Testis (tissue), 3 donors: Measurements from ENCODE around the gene SF3B1. TPM values are rescaled to one million over a fixed set of nuclear protein-coding genes. Genes with fewer than 3 reads are reported as not detected.
"Not testable (repeated sequence)": the region's sequence is repeated elsewhere in the genome, so short reads cannot be mapped to it uniquely, and the experiment has no call there.

Source experiments
- DNase-seq: peaks from one replicate; pipeline ENCODE4 v3.0.0-alpha.2; 2019
- H3K27ac ChIP-seq, 2 donors: fragments of 200-600 bp; sonication (generic); one replicate each; pipeline ENCODE4 v1.5.1; 2019
- H3K27me3 ChIP-seq: fragments of 200-600 bp; sonication (generic); one replicate; pipeline ENCODE4 v1.5.1; 2019
- H3K36me3 ChIP-seq: fragments of 200-600 bp; sonication (generic); one replicate; pipeline ENCODE4 v1.5.1; 2017; ENCODE audit warnings: low read depth; ENCODE audit errors: missing control alignments
- H3K4me1 ChIP-seq: fragments of 200-600 bp; sonication (generic); one replicate; pipeline ENCODE4 v1.5.1; 2019
- H3K4me3 ChIP-seq, 2 donors: fragments of 200-600 bp; sonication (generic); one replicate each; pipeline ENCODE4 v1.5.1; 2017 to 2019
- H3K9me3 ChIP-seq: fragments of 200-600 bp; sonication (generic); one replicate; pipeline ENCODE4 v1.5.1; 2017
- POLR2A ChIP-seq: fragments of 450-650 bp; IDR thresholded peaks from one replicate; pipeline ENCODE4 v1.6.1; 2017; ENCODE audit warnings: antibody characterized with exemption, mild to moderate bottlenecking, moderate library complexity
- WGBS, 2 donors: methylation state at CpG; one replicate each; pipeline ENCODE4 v1.1.5; 2018; 5-methylcytosine and 5-hydroxymethylcytosine counted together
- intact Hi-C: fragments of 100-400 bp; cut with DNase I; formaldehyde crosslinking; loops from one replicate; pipeline ENCODE4 v1.15.1; 2023; ENCODE audit warnings: low total_unique reads
- polyA plus RNA-seq: library from polyadenylated mRNA; stranded (reverse); fragments of 350-450 nt; fragmentation: Illumina TruSeq; extraction: RNeasy Lipid Tissue Mini Kit (QIAGEN cat#74804); gene quantifications from one replicate; pipeline ENCODE4 v1.2.3, GENCODE V29; 2014; ENCODE audit warnings: low read depth, low replicate concordance; ENCODE audit not compliant: insufficient read depth
- total RNA-seq, 2 donors: library from RNA; depleted of rRNA; stranded (reverse); fragments of >200 nt; gene quantifications; one replicate each; pipeline ENCODE4 v1.2.3, GENCODE V29; 2016
- TF ChIP-seq, protein P1 (sequence below), 3 experiments: fragments of 450-650 bp in 2 of 3; fragments of 200-600 bp in 1 of 3; sonication (generic) in 1 of 3; IDR thresholded peaks; one replicate each; pipeline ENCODE4 v1.5.1; 2016 to 2019; ENCODE audit warnings: antibody characterized with exemption in 3 of 3, mild to moderate bottlenecking in 2 of 3, moderate library complexity in 1 of 3

The SF3B1 gene
- total and polyA plus RNA-seq, 3 donors from 2014 or later, result 178 to 293 (median 288) TPM

GRCh38 chr2:197378494-197379307 is 56.1 kb downstream of the SF3B1 start:
- Histone ChIP-seq H3K4me3 (no peak overlapping the region), H3K4me1 (no peaks in the 10 kb centered on the region), H3K27me3 (no peaks in the 10 kb centered on the region), H3K27ac (no peak overlapping the region), H3K36me3 (no peaks in the 10 kb centered on the region), H3K9me3 (no peaks in the 10 kb centered on the region)
- intact Hi-C loops, result no loop called here
- WGBS, 2 donors, result 46 to 49% methylated on average over 17 of the region's 17 CpGs
- DNase-seq, result peak; percentile 44
- TF ChIP-seq, protein P1, sequence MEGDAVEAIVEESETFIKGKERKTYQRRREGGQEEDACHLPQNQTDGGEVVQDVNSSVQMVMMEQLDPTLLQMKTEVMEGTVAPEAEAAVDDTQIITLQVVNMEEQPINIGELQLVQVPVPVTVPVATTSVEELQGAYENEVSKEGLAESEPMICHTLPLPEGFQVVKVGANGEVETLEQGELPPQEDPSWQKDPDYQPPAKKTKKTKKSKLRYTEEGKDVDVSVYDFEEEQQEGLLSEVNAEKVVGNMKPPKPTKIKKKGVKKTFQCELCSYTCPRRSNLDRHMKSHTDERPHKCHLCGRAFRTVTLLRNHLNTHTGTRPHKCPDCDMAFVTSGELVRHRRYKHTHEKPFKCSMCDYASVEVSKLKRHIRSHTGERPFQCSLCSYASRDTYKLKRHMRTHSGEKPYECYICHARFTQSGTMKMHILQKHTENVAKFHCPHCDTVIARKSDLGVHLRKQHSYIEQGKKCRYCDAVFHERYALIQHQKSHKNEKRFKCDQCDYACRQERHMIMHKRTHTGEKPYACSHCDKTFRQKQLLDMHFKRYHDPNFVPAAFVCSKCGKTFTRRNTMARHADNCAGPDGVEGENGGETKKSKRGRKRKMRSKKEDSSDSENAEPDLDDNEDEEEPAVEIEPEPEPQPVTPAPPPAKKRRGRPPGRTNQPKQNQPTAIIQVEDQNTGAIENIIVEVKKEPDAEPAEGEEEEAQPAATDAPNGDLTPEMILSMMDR (IDR thresholded peaks at IDR 0.05), result peak; percentile 37 to 77 (median 53)
- no peak for TF ChIP-seq POLR2A

- no peak for TF ChIP-seq POLR2A
- TF ChIP-seq, protein P1 (IDR thresholded peaks at IDR 0.05), result no peak
- H3K9me3 ChIP-seq, result no peaks in the 10 kb centered on the region
- intact Hi-C loops, result no loop called here
These were observed 56.7 kb downstream of the SF3B1 start for GRCh38 chr2:197378086-197378485.

DNA sequence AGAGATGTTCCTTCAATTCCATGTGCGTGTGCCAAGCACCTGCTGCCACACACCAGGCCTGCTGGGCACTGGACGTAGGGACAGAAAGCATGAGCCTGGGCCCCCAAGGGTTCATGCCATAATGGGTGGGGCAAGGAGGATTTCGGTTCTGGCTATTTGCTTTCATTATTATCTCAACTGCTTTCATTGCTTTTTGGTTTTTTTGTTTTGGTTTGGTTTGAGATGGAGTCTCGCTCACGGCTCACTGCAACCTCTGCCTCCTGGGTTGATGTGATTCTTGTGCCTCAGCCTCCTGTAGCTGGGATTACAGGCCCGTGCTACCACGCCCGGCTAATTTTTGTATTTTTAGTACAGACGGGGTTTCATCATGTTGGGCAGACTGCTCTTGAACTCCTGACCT is 57.2 kb downstream of the SF3B1 start:
- intact Hi-C loops, result no loop called here
- TF ChIP-seq, protein P1 (IDR thresholded peaks at IDR 0.05), result no peak
- TF ChIP-seq POLR2A, result no peak

More at GRCh38 chr2:197378086-197378485, 56.7 kb downstream of the SF3B1 start:
- whole genome bisulfite sequencing, 2 donors, result 58% methylated on average over 3 of the region's 3 CpGs
- H3K4me1 ChIP-seq, result no peaks in the 10 kb centered on the region
- DNase-seq, result no peak
- H3K27ac ChIP-seq, result no peak overlapping the region
- no peak overlapping the region for H3K4me3 ChIP-seq
- H3K27me3 ChIP-seq, result no peaks in the 10 kb centered on the region
- no peaks in the 10 kb centered on the region for H3K36me3 ChIP-seq

GRCh38 chr2:197372592-197372991 is 62.2 kb downstream of the SF3B1 start:
- WGBS, 2 donors, result 56 to 59% methylated on average over 3 of the region's 3 CpGs
- no peaks in the 10 kb centered on the region for H3K9me3 ChIP-seq
- intact Hi-C loops, result no loop called here
- no peaks in the 10 kb centered on the region for H3K4me1 ChIP-seq
- H3K27ac ChIP-seq, result no peak overlapping the region
- no peaks in the 10 kb centered on the region for H3K36me3 ChIP-seq
- TF ChIP-seq, protein P1 (IDR thresholded peaks at IDR 0.05), result no peak
- TF ChIP-seq POLR2A, result no peak
- no peaks in the 10 kb centered on the region for H3K27me3 ChIP-seq
- no peak for DNase-seq
- no peak overlapping the region for H3K4me3 ChIP-seq

More for the DNA sequence above, 57.2 kb downstream of the SF3B1 start:
- WGBS, 2 donors, result 90% methylated on average over 9 of the region's 9 CpGs
- Histone ChIP-seq H3K4me1 (no peaks in the 10 kb centered on the region), H3K36me3 (no peaks in the 10 kb centered on the region), H3K4me3 (no peak overlapping the region), H3K9me3 (no peaks in the 10 kb centered on the region), H3K27ac (no peak overlapping the region), H3K27me3 (no peaks in the 10 kb centered on the region)
- no peak for DNase-seq

DNA sequence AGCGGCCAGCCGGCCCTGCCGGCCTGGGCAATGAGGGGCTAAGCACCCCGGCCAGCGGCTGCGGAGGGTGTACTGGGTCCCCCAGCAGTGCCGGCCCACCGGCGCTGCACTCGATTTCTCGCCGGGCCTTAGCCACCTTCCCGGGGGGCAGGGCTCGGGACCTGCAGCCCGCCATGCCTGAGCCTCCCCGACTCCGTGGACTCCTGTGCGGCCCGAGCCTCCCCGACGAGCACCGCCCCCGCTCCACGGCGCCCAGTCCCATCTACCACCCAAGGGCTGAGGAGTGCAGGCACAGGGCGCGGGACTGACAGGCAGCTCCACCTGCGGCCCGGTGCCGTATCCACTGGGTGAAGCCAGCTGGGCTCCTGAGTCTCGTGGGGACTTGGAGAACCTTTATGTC is 64.2 kb downstream of the SF3B1 start:
- H3K4me3 ChIP-seq, result peak overlapping the region; percentile 32 to 39
- H3K4me1 ChIP-seq, H3K36me3 ChIP-seq, H3K9me3 ChIP-seq, intact Hi-C loops, H3K27ac ChIP-seq, H3K27me3 ChIP-seq: not testable (repeated sequence)
- peak; percentile 24 for DNase-seq
- 62 to 75% methylated on average over 10 to 31 of the region's 31 CpGs for WGBS, 2 donors
